NCI-H1105 (cell line): ENCODE data around the gene NDC80.
"Not testable (repeated sequence)": the region's sequence is repeated elsewhere in the genome, so short reads cannot be mapped to it uniquely, and the experiment has no call there.

Source experiments
- DNase-seq: peaks from one replicate; lab custom pipeline; 2025; lab: John Stamatoyannopoulos, UW

NDC80 gene

GRCh38 chr18:2627821-2628276 lies 56.5 kb downstream of the NDC80 start:
- no peak for DNase-seq

GRCh38 chr18:2629003-2629402 lies 57.6 kb downstream of the NDC80 start:
- no peak for DNase-seq

DNA sequence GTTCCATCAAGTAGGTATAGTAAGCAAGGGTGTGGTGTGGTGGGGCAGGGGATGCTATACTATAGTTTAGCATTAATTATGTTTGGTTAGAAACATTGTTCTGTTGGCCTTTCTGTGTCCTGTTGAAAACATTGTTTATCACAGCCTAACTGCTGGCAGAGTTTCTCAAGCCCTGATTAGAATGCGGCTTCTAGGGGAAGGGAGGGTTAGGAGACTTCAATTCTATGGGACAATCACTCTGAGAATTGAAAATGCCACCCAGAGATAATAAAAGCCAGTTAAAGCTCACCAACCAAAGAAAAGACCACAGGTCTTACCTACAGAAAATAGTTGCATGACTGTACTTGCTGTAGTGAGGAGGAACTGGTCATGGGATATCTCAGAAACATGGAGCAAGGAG lies 64.2 kb downstream of the NDC80 start:
- DNase-seq, result no peak

DNA sequence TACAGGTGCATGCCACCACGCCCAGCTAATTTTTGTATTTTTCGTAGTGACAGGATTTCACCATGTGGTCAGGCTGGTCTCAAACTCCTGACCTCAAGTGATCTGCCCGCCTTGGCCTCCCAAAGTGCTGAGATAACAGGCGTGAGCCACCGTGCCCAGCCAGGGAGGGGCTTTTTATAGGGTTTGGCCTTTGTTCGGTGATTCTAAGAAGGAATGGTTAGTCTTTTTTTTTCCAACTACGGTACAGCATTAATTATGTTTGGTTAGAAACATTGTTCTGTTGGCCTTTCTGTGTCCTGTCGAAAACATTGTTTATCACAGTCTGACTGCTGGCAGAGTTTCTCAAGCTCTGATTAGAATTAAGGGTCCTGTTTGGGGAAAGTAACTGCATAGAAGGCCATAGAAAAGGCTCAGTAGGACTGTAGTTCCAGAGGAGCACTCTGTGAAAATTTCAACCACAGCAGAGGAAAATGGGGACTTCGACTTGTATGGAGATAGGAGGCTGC lies 64.8 kb downstream of the NDC80 start:
- no peak for DNase-seq

DNA sequence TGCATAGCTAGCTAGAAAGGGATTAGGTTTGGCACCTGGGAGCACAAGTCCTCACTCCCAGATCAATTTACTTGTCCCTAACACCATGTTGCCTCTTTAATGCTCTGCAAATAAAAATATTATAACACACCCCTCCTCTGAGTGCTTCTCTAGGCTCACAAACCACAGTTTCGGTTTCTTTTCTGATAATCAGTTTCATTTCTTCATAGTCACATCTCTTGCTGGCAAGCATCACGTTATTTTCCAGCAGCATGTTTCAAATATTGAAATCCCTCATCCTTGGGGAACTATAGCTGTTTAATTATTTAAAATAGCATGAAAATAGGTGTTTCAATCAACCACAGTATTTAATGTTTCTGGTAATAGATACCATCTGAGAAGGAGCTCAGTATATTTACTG lies 70.3 kb downstream of the NDC80 start:
- DNase-seq, result no peak

DNA sequence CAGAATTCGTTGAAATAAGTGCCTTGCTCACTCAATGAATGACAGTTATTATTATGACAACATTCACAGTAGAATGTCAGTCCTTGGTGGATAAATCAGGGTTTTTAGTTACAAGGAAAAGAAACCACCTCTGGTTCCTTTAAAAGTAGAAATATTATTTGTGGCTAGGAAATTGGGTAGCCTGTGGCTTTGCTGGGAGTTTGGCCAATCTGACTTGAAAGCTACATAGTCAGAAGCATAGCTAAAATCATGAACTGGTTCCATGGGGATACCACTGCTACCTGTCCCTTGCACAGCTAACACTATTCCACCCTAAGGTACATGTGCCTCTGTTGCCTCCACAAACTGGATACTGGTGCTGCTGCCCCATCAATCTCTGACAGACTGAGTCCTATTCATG lies 71.4 kb downstream of the NDC80 start:
- no peak for DNase-seq

GRCh38 chr18:2644535-2644934 lies 73.2 kb downstream of the NDC80 start:
- DNase-seq, result no peak

DNA sequence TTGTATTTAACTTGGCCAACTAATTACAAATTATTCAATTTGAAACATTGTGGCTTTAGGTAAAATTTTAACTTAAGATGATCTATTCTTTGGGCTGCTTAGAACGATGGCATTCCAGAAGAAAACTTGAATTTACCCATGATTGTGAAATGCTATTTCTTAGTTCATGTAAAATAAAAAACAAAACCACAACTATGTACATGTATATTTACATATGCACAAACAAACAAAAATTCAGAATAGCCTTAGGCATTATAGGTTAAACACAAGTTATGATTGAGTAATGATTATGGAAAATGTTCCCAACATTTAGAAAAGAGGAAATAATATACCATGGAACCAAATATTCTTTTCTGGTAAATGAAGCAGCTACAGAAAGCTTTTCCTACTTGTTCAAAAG lies 80.6 kb downstream of the NDC80 start:
- no peak for DNase-seq

- no peak for DNase-seq
Observed at GRCh38 chr18:2653467-2653866, 82.1 kb downstream of the NDC80 start.

- DNase-seq, result no peak
Observed at GRCh38 chr18:2654169-2654927, 83.0 kb downstream of the NDC80 start.

- DNase-seq, result no peak
Observed at GRCh38 chr18:2654928-2655177, 83.5 kb downstream of the NDC80 start.

DNA sequence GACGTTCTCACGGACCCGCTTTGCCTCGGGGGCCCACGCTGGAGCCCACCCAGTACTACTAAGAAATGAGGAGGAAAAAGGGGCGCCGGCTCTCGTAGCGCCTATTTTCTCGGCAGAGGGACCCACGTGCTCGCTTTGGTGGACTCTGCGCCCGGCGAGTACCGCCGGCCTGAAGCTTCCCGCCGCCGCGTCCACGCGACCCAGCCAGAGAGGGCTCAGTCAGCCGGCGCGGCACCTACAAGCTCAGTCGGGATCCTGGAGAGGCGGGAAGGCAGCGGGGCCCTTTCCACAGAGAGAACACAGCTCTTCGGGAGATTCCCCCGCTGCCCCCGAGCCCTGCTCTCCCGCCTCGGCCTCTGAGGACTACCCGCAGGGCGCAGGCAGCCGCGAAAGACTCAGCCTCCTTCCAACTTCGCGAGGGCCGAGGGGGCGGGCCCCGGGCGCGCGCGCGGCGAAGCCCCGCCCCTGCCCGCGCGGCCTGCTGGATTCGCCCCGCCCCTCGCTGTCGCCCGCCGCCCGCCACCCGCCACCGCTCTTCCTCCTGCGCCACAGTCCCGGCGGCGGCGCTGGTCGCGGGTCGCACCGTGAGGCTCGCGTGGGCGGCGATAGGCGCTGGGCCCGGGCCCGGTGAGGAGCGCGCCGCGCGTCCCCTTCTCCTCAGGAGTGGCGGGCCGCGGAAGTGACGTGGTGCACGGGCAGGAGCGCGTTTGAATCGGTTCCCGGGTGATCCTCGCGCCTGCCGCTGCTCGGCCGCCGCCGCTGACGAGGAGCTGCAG lies 84.0 kb downstream of the NDC80 start, which contains the start of gene SMCHD1:
TSS of gene SMCHD1 (plus strand) at position 549 of the 776 bp plus-strand sequence. CDS start 350 bp downstream, outside the sequence.
- DNase-seq, result peak; percentile 41

DNA sequence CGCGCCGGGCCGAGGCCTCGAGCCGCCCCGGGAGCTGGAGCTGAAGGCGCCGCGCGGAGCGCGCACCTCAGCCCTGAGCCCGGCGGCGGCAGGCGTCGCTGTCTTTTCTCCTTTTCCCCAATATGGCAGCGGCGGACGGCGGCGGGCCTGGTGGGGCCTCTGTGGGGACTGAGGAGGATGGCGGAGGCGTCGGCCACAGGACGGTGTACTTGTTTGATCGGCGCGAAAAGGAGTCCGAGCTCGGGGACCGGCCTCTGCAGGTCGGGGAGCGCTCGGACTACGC lies 84.5 kb downstream of the NDC80 start:
- DNase-seq, result no peak

GRCh38 chr18:2656237-2656980 lies 85.1 kb downstream of the NDC80 start:
- DNase-seq, result peak; percentile 9

DNA sequence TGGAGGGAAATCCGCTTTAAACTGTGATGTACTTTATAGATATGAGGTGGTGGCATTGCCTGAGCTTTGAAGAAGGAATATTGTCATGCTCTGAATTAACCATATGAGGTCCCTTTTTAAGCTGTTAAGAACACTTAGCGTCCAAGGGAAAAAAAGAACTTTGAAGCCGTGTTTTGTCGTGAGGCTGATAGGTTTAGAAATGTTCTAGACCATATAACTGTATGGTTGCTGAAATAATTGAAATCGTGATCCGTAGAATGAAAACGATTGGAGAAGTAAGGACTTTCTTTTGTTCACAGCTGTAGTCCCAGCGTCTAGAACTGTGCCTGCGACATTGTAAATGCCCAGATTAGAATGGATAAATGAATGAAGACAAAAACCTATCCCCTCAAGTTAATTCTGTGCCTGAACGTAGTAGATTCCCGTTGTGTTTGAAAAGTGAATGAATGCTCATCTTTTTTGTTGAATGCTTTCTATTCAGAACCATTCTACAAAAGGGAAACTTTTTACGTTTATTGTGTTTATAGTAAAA lies 85.7 kb downstream of the NDC80 start:
- DNase-seq, result no peak

GRCh38 chr18:2657788-2658458 lies 86.6 kb downstream of the NDC80 start:
- DNase-seq, result no peak

DNA sequence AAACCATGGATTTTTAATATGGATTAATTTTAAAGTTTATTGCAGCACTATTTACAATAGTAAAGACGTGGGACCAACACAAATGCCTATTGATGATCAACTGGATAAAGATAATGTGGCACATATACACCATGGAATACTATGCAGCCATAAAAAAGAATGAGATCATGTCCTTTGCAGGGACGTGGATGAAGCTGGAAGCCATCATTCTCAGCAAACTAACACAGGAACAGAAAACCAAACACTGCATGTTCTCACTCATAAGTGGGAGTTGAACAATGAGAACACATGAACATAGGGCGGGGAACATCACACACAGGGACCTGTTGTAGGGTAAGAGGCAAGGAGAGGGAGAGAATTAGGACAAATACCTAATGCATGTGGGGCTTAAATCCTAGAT lies 89.5 kb downstream of the NDC80 start:
- DNase-seq, result not testable (repeated sequence)

GRCh38 chr18:2662288-2662687 lies 90.9 kb downstream of the NDC80 start:
- not testable (repeated sequence) for DNase-seq

GRCh38 chr18:2662990-2663389 lies 91.6 kb downstream of the NDC80 start:
- DNase-seq, result no peak
